Prostate gland (tissue), 2 donors: Measurements from ENCODE around the gene PLAAT1. TPM values are rescaled to one million over a fixed set of nuclear protein-coding genes. Genes with fewer than 3 reads are reported as not detected.

Experiments used
- DNase-seq: peaks from one replicate; pipeline ENCODE4 v3.0.0-alpha.2; 2019; ENCODE audit warnings: low spot score
- H3K27ac ChIP-seq, 2 donors: fragments of 200-600 bp; sonication (generic); 2 replicates each; pipeline ENCODE4 v1.5.1; 2017 to 2019
- H3K27me3 ChIP-seq: fragments of 200-600 bp; sonication (generic); replicated peaks from 2 replicates; pipeline ENCODE4 v1.5.1; 2019; ENCODE audit not compliant: insufficient read depth
- H3K36me3 ChIP-seq, 2 donors: fragments of 200-600 bp; sonication (generic); 1 replicate in 1 of 2; 2 replicates in 1 of 2; pipeline versions ENCODE4 v1.5.1 to v1.8.1; 2017 to 2019
- H3K4me1 ChIP-seq: fragments of 200-600 bp; sonication (generic); replicated peaks from 2 replicates; pipeline ENCODE4 v1.5.1; 2019
- H3K4me3 ChIP-seq, 2 donors: fragments of 200-600 bp; sonication (generic); 2 replicates each; pipeline ENCODE4 v1.5.1; 2017 to 2019
- H3K9me3 ChIP-seq: fragments of 200-600 bp; sonication (generic); 2 replicates; pipeline ENCODE4 v1.5.1; 2017
- CTCF ChIP-seq, 4 experiments: fragments of 200-600 bp in 2 of 4; fragments of 450-650 bp in 2 of 4; sonication (generic) in 2 of 4; IDR thresholded peaks; 1 replicate in 3 of 4; 2 replicates in 1 of 4; pipeline ENCODE4 v1.5.1; 2016 to 2019; ENCODE audit warnings: antibody characterized with exemption in 4 of 4, mild to moderate bottlenecking in 2 of 4, moderate library complexity in 2 of 4
- POLR2A ChIP-seq: fragments of 450-650 bp; IDR thresholded peaks from one replicate; pipeline ENCODE4 v1.6.1; 2016; ENCODE audit warnings: antibody characterized with exemption, mild to moderate bottlenecking
- POLR2AphosphoS5 ChIP-seq: sonication (generic); formaldehyde crosslinking; IDR thresholded peaks from one replicate; pipeline ENCODE4 v1.6.1; 2017; ENCODE audit warnings: antibody characterized with exemption
- WGBS: methylation state at CpG from one replicate; pipeline ENCODE4 v1.1.5; 2018; 5-methylcytosine and 5-hydroxymethylcytosine counted together
- intact Hi-C: fragments of 100-400 bp; cut with DNase I; formaldehyde crosslinking; loops from one replicate; pipeline ENCODE4 v1.14.2; 2022
- total RNA-seq, 2 donors: library from RNA; depleted of rRNA; stranded (reverse); fragments of >200 nt; gene quantifications; one replicate each; pipeline ENCODE4 v1.1.0, GENCODE V29; 2016

The PLAAT1 gene
- total RNA-seq, 2 donors from 2014 or later, result 12.5 TPM; not detected in 1

GRCh38 chr3:193210618-193211017 is 30.4 kb upstream of the PLAAT1 start:
- Histone ChIP-seq H3K4me3 (no peak overlapping the region), H3K27me3 (no peaks in the 10 kb centered on the region), H3K4me1 (no peaks in the 10 kb centered on the region), H3K9me3 (no peaks in the 10 kb centered on the region), H3K36me3 (no peaks in the 10 kb centered on the region), H3K27ac (no peak overlapping the region)
- intact Hi-C loops, result no loop called here
- WGBS, result 96% methylated on average over 1 of the region's 1 CpG
- no peak for TF ChIP-seq POLR2A
- TF ChIP-seq CTCF (IDR thresholded peaks at IDR 0.05), result no peak
- no peak for TF ChIP-seq POLR2AphosphoS5
- no peak for DNase-seq

- TF ChIP-seq POLR2A (no peak), POLR2AphosphoS5 (no peak), CTCF (IDR thresholded peaks at IDR 0.05) (no peak)
- H3K9me3 ChIP-seq, result no peaks in the 10 kb centered on the region
- H3K36me3 ChIP-seq, result no peaks in the 10 kb centered on the region
- H3K4me3 ChIP-seq, result no peak overlapping the region
- intact Hi-C loops, result no loop called here
- DNase-seq, result no peak
- 61% methylated on average over 2 of the region's 2 CpGs for WGBS
- H3K27me3 ChIP-seq, result no peaks in the 10 kb centered on the region
- H3K27ac ChIP-seq, result no peak overlapping the region
- H3K4me1 ChIP-seq, result no peaks in the 10 kb centered on the region
These were observed 29.8 kb upstream of the PLAAT1 start for GRCh38 chr3:193211173-193211572.

GRCh38 chr3:193211984-193212383 is 29.0 kb upstream of the PLAAT1 start:
- no peak for TF ChIP-seq POLR2A
- TF ChIP-seq POLR2AphosphoS5, result no peak
- no peak for TF ChIP-seq CTCF (IDR thresholded peaks at IDR 0.05)
- no peaks in the 10 kb centered on the region for H3K4me1 ChIP-seq
- 26% methylated on average over 1 of the region's 1 CpG for WGBS
- H3K9me3 ChIP-seq, result no peaks in the 10 kb centered on the region
- H3K27ac ChIP-seq, result no peak overlapping the region
- H3K4me3 ChIP-seq, result no peak overlapping the region
- intact Hi-C loops, result no loop called here
- no peak for DNase-seq
- H3K36me3 ChIP-seq, result no peaks in the 10 kb centered on the region
- H3K27me3 ChIP-seq, result no peaks in the 10 kb centered on the region

- no peak for TF ChIP-seq POLR2A
- TF ChIP-seq POLR2AphosphoS5, result no peak
- no peak for TF ChIP-seq CTCF (IDR thresholded peaks at IDR 0.05)
- Histone ChIP-seq H3K9me3 (no peaks in the 10 kb centered on the region), H3K4me1 (no peaks in the 10 kb centered on the region), H3K27ac (no peak overlapping the region), H3K27me3 (no peaks in the 10 kb centered on the region), H3K36me3 (no peaks in the 10 kb centered on the region), H3K4me3 (no peak overlapping the region)
- 62% methylated on average over 1 of the region's 1 CpG for WGBS
- DNase-seq, result no peak
- intact Hi-C loops, result no loop called here
These were observed 28.2 kb upstream of the PLAAT1 start for GRCh38 chr3:193212844-193213243.

- H3K36me3 ChIP-seq, result no peaks in the 10 kb centered on the region
These were observed 26.6 kb upstream of the PLAAT1 start for GRCh38 chr3:193214445-193214844.

More at GRCh38 chr3:193214445-193214844, 26.6 kb upstream of the PLAAT1 start:
- Histone ChIP-seq H3K27me3 (no peaks in the 10 kb centered on the region), H3K27ac (no peak overlapping the region), H3K4me3 (no peak overlapping the region), H3K4me1 (no peaks in the 10 kb centered on the region), H3K9me3 (no peaks in the 10 kb centered on the region)
- intact Hi-C loops, result no loop called here
- WGBS, result 28% methylated on average over 3 of the region's 3 CpGs
- TF ChIP-seq POLR2A (no peak), POLR2AphosphoS5 (no peak), CTCF (IDR thresholded peaks at IDR 0.05) (no peak)
- DNase-seq, result no peak
